ENCODE data around the gene UBE4A. TPM values are rescaled to one million over a fixed set of nuclear protein-coding genes. Genes with fewer than 3 reads are reported as not detected.

Gene UBE4A
- total and polyA plus RNA-seq, 9 of the 15 experiments (the other 6 are each of a cell fraction or from before 2014, with no cell fraction given): 13.5 to 45.2 (median 26.8) TPM

GRCh38 chr11:118359295-118359958 is at the start of gene UBE4A (continued):
- TF ChIP-seq E2F6 (IDR thresholded peaks at IDR 0.05; ENCODE audit: borderline replicate concordance in 1 of 2, extremely low read depth in 1 of 2, insufficient read depth in 1 of 2, insufficient read length in 1 of 2, low read depth in 1 of 2, low read length in 1 of 2, poor library complexity in 1 of 2, severe bottlenecking in 1 of 2) (peak in 1 of 2 experiments; percentile 25), REST (IDR thresholded peaks at IDR 0.05; ENCODE audit: borderline replicate concordance) (0 out of 2 replicates have a peak, but pooled peaks have one; percentile 8), REST (CRISPR knock-in tag; IDR thresholded peaks at IDR 0.05; ENCODE audit: low read depth) (no peak), ELK3 (CRISPR knock-in tag; IDR thresholded peaks at IDR 0.05) (no peak), CHD4 (IDR thresholded peaks at IDR 0.05; ENCODE audit: insufficient read depth, insufficient replicate concordance, low read depth, low read length, poor library complexity, severe bottlenecking) (peak; percentile 100), SAFB (IDR thresholded peaks at IDR 0.05; ENCODE audit: borderline replicate concordance, low read depth, low read length) (no peak), SETDB1 (IDR thresholded peaks at IDR 0.05; ENCODE audit: low read length) (no peak), DIDO1 (tag; IDR thresholded peaks at IDR 0.05; ENCODE audit: low read depth) (peak; percentile 90), KLF1 (tag; IDR thresholded peaks at IDR 0.05) (0 out of 2 replicates have a peak, but pooled peaks have one; percentile 36), ATF1 (CRISPR knock-in tag; IDR thresholded peaks at IDR 0.05) (peak; percentile 92), ATF1 (tag; IDR thresholded peaks at IDR 0.05) (peak; percentile 99), CBX1 (IDR thresholded peaks at IDR 0.05; ENCODE audit: low read depth) (peak; percentile 100), FOXK2 (conservative IDR thresholded peaks at IDR 0.05 in 1 of 2, IDR thresholded peaks at IDR 0.05 in 1 of 2; ENCODE audit: low read depth in 2 of 2) (peak; percentile 85 to 89), CREM (IDR thresholded peaks at IDR 0.05; ENCODE audit: low read depth) (peak; percentile 100), ZNF583 (CRISPR knock-in tag; IDR thresholded peaks at IDR 0.05) (peak; percentile 26; the same call in 1 of the 2 replicates), NFATC3 (IDR thresholded peaks at IDR 0.05) (no peak), CBFA2T3 (IDR thresholded peaks at IDR 0.05) (no peak), TSC22D4 (tag; IDR thresholded peaks at IDR 0.05) (no peak), KDM4B (IDR thresholded peaks at IDR 0.05; ENCODE audit: borderline replicate concordance in 2 of 2, low read depth in 1 of 2) (peak in 1 of 2 experiments; percentile 90; a peak in 2 of 4 replicates)

Measured in K562 (cell line).